SJSA1 (cell line): ENCODE data around the gene SPARCL1. TPM values are rescaled to one million over a fixed set of nuclear protein-coding genes. Genes with fewer than 3 reads are reported as not detected.

Source experiments
- DNase-seq, 2 experiments: peaks; one replicate each; pipeline ENCODE4 v3.0.0-alpha.2; 2015 to 2020; ENCODE audit warnings: low spot score in 2 of 2, low read depth in 1 of 2
- H3K27ac ChIP-seq: fragments of 250-450 bp; sonication (Bioruptor Pico); 2 replicates; pipeline ENCODE4 v1.5.1; 2020; ENCODE audit warnings: mild to moderate bottlenecking, moderate library complexity
- H3K27me3 ChIP-seq: fragments of 250-450 bp; sonication (Bioruptor Pico); replicated peaks from 2 replicates; pipeline ENCODE4 v1.5.1; 2020; ENCODE audit warnings: mild to moderate bottlenecking, moderate library complexity
- H3K36me3 ChIP-seq: fragments of 250-450 bp; sonication (Bioruptor Pico); 2 replicates; pipeline ENCODE4 v1.5.1; 2020; ENCODE audit warnings: mild to moderate bottlenecking
- H3K4me1 ChIP-seq: fragments of 250-450 bp; sonication (Bioruptor Pico); replicated peaks from 2 replicates; pipeline ENCODE4 v1.6.1; 2021; ENCODE audit warnings: mild to moderate bottlenecking
- H3K4me3 ChIP-seq: fragments of 250-450 bp; sonication (Bioruptor Pico); 2 replicates; pipeline ENCODE4 v1.5.1; 2020; ENCODE audit warnings: mild to moderate bottlenecking
- H3K9me3 ChIP-seq: fragments of 250-450 bp; sonication (Bioruptor Pico); replicated peaks from 2 replicates; pipeline ENCODE4 v1.5.1; 2020; ENCODE audit warnings: mild to moderate bottlenecking
- total RNA-seq: library from RNA; depleted of rRNA; stranded (reverse); fragments of >200 nt; shearing (Covaris generic); gene quantifications from 2 replicates; pipeline ENCODE4 v1.2.3, GENCODE V29; 2014

The SPARCL1 gene
- total RNA-seq, 1 experiment from 2014 or later: not detected

- no peak for DNase-seq
- Histone ChIP-seq H3K4me3 (no peak overlapping the region), H3K27ac (no peak overlapping the region), H3K27me3 (no peaks in the 10 kb centered on the region), H3K36me3 (no peaks in the 10 kb centered on the region), H3K9me3 (no peaks in the 10 kb centered on the region), H3K4me1 (no peaks in the 10 kb centered on the region)
Measured at GRCh38 chr4:87530229-87530628, 1.1 kb upstream of the SPARCL1 start.

- H3K9me3 ChIP-seq: no peaks in the 10 kb centered on the region; the same call in 1 of the 2 replicates
- H3K36me3 ChIP-seq: no peaks in the 10 kb centered on the region
- no peak for DNase-seq
- H3K4me1 ChIP-seq: no peaks in the 10 kb centered on the region
- no peaks in the 10 kb centered on the region for H3K27me3 ChIP-seq
- no peak overlapping the region for H3K27ac ChIP-seq
- no peak overlapping the region for H3K4me3 ChIP-seq
Measured at GRCh38 chr4:87527431-87528220, 1.6 kb downstream of the SPARCL1 start.

- H3K9me3 ChIP-seq: no peaks in the 10 kb centered on the region; the same call in 1 of the 2 replicates
- no peak for DNase-seq
- H3K4me3 ChIP-seq: no peak overlapping the region
- no peak overlapping the region for H3K27ac ChIP-seq
- no peaks in the 10 kb centered on the region for H3K27me3 ChIP-seq
- H3K36me3 ChIP-seq: no peaks in the 10 kb centered on the region
- no peaks in the 10 kb centered on the region for H3K4me1 ChIP-seq
Measured at GRCh38 chr4:87525636-87526295, 3.4 kb downstream of the SPARCL1 start.

DNA sequence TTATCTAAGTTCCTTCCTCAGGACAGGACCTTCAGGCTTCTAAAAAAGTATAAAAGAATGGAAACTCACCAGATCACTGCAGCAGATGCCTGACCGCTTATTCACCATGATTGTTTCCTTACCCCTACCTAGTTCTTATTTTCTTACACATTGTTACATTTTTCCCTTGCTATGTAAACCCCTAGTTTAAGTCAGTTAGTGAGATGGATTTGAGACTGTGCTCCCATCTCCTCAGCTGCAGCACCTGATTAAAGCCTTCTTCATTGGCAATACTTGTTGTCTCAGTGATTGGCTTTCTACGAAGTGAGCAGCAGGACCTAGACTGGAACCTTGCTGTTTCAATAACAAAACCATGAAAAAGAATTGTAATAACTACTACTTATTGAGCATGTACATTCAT lies 4.7 kb downstream of the SPARCL1 start:
- no peak for DNase-seq
- Histone ChIP-seq H3K27me3 (no peaks in the 10 kb centered on the region), H3K4me1 (no peaks in the 10 kb centered on the region), H3K4me3 (no peak overlapping the region), H3K36me3 (no peaks in the 10 kb centered on the region), H3K27ac (no peak overlapping the region), H3K9me3 (no peaks in the 10 kb centered on the region; the same call in 1 of the 2 replicates)

GRCh38 chr4:87523307-87523706 lies 5.9 kb downstream of the SPARCL1 start:
- no peak overlapping the region for H3K27ac ChIP-seq
- DNase-seq: no peak
- H3K36me3 ChIP-seq: no peaks in the 10 kb centered on the region
- no peak overlapping the region for H3K4me3 ChIP-seq
- no peaks in the 10 kb centered on the region for H3K27me3 ChIP-seq
- H3K9me3 ChIP-seq: no peaks in the 10 kb centered on the region; the same call in 1 of the 2 replicates
- no peaks in the 10 kb centered on the region for H3K4me1 ChIP-seq

DNA sequence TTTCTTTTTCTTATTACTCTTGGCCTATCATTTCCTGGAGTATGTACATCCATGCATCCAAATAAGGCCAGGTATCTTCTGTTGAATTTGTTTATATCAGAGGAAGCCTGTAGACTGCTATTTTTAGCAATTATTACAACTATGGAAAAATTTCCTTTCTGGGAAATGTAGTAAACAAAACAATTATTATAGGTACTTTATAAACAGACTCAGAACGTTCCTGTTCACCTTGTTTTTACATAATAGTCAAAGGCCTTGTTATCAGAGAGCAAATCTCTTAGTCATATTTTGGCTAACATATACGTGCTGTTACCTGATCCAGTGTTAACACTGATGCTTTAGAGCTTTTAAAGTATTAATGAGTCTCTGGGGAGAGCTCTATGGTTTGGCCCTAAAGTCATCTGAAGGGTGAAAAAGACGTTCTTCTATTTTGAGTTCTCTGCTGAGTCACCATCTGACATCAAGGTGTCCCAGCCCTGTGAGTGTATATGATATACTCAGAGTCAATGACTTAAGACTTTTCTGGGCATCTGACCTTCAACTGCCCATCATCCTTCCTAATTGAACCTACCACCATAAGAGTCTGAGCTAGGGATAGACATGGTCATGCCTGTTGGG lies 7.3 kb downstream of the SPARCL1 start:
- no peak overlapping the region for H3K27ac ChIP-seq
- no peak for DNase-seq
- no peak overlapping the region for H3K4me3 ChIP-seq
- H3K9me3 ChIP-seq: no peaks in the 10 kb centered on the region; the same call in 1 of the 2 replicates
- no peaks in the 10 kb centered on the region for H3K4me1 ChIP-seq
- H3K27me3 ChIP-seq: no peaks in the 10 kb centered on the region; the same call in 1 of the 2 replicates
- H3K36me3 ChIP-seq: no peaks in the 10 kb centered on the region

DNA sequence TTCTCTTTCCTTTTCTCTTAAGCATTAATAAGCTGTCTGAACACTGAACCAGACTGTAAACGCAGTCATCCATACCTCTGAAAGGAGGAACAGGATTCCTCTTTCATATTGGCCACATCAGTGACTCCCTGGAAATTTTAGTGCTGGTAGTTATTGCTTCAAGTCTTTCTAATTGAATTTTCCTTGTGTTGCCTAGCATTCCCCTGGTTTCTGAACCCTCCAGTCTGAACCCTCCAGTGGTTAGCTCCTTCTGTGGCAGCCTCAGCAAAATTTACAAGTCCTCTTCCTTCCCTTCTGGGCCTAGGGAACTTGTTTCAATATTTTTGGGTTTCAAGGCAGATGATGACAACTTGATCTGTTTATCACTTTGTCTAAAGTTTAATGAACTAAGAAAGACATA lies 7.9 kb downstream of the SPARCL1 start:
- Histone ChIP-seq H3K4me1 (no peaks in the 10 kb centered on the region), H3K9me3 (no peaks in the 10 kb centered on the region; the same call in 1 of the 2 replicates), H3K36me3 (no peaks in the 10 kb centered on the region), H3K4me3 (no peak overlapping the region), H3K27me3 (no peaks in the 10 kb centered on the region; the same call in 1 of the 2 replicates), H3K27ac (no peak overlapping the region)
- no peak for DNase-seq

- Histone ChIP-seq H3K36me3 (no peaks in the 10 kb centered on the region), H3K9me3 (no peaks in the 10 kb centered on the region), H3K4me3 (no peak overlapping the region), H3K27me3 (no peaks in the 10 kb centered on the region; the same call in none of the 2 replicates), H3K4me1 (no peaks in the 10 kb centered on the region), H3K27ac (no peak overlapping the region)
- DNase-seq: no peak
Measured at GRCh38 chr4:87517621-87518020, 11.6 kb downstream of the SPARCL1 start.

DNA sequence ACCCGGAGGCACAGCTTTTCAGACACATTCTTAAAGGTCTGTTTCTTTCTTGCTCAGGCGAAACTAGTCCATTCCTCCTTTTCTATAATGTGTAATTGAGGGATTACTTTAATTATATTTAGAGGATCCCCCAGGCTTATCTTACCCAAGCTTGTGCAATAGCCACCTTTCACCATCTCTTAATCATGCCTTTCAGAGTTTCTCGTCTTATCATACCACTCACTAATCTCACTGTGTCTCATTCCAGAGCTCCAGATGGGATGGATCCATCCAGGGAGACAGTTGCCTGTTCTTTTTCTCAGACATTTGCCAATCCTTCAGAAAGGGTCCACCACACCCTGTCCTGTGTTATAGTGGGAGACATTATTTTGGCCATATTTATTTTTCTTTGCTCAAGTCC lies 12.5 kb downstream of the SPARCL1 start:
- Histone ChIP-seq H3K4me3 (no peak overlapping the region), H3K36me3 (no peaks in the 10 kb centered on the region), H3K9me3 (no peaks in the 10 kb centered on the region), H3K27me3 (no peaks in the 10 kb centered on the region; the same call in none of the 2 replicates), H3K4me1 (no peaks in the 10 kb centered on the region), H3K27ac (no peak overlapping the region)
- DNase-seq: no peak

GRCh38 chr4:87512400-87512799 lies 16.8 kb downstream of the SPARCL1 start:
- Histone ChIP-seq H3K9me3 (no peaks in the 10 kb centered on the region), H3K36me3 (no peaks in the 10 kb centered on the region), H3K4me3 (no peak overlapping the region), H3K4me1 (peaks cover 2% of the 10 kb centered on the region; the same call in 1 of the 2 replicates), H3K27me3 (no peaks in the 10 kb centered on the region; the same call in none of the 2 replicates), H3K27ac (no peak overlapping the region)
- no peak for DNase-seq

DNA sequence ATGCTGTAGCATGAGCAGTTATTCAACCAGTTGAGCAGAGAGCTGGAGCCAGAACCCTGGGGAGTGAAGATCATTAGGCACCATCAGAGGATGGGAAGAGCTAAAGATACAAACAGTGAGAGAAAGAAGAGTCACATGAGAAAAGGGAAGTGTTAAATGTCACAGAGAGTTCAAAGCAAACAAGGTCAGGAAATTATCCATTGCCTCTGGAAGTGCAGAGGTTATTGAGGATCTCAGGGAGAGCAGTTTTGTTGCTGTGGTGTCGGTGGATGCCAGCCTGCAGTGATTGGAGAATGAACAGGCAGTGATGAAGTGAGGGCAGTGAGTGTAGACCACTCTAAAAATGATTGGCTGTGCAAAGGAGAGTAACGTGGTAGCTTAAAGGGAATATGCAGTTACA lies 17.7 kb downstream of the SPARCL1 start:
- no peak for DNase-seq
- no peaks in the 10 kb centered on the region for H3K9me3 ChIP-seq
- no peaks in the 10 kb centered on the region; the same call in 1 of the 2 replicates for H3K27me3 ChIP-seq
- no peak overlapping the region for H3K27ac ChIP-seq
- H3K4me1 ChIP-seq: peaks cover 8% of the 10 kb centered on the region
- no peaks in the 10 kb centered on the region for H3K36me3 ChIP-seq
- H3K4me3 ChIP-seq: no peak overlapping the region

GRCh38 chr4:87510747-87511146 lies 18.4 kb downstream of the SPARCL1 start:
- no peaks in the 10 kb centered on the region for H3K36me3 ChIP-seq
- no peak overlapping the region for H3K27ac ChIP-seq
- H3K27me3 ChIP-seq: no peaks in the 10 kb centered on the region; the same call in 1 of the 2 replicates
- no peak for DNase-seq
- H3K4me3 ChIP-seq: no peak overlapping the region
- H3K9me3 ChIP-seq: no peaks in the 10 kb centered on the region
- H3K4me1 ChIP-seq: peaks cover 8% of the 10 kb centered on the region

- DNase-seq: peak in 1 of 2 experiments; percentile 11
- Histone ChIP-seq H3K9me3 (no peaks in the 10 kb centered on the region), H3K27me3 (no peaks in the 10 kb centered on the region), H3K4me1 (peaks cover 8% of the 10 kb centered on the region), H3K36me3 (no peaks in the 10 kb centered on the region), H3K4me3 (no peak overlapping the region), H3K27ac (peak overlapping the region; percentile 23; the same call in 1 of the 2 replicates)
Measured at GRCh38 chr4:87506974-87507701, 22.0 kb downstream of the SPARCL1 start.
